Ascending aorta (tissue), 2 donors: ENCODE measurements around the gene RIMBP2. TPM values are rescaled to one million over a fixed set of nuclear protein-coding genes. Genes with fewer than 3 reads are reported as not detected.

Experiments used
- DNase-seq, 2 donors: peaks; one replicate each; pipeline ENCODE4 v3.0.0-alpha.2; 2019; ENCODE audit warnings: low spot score in 2 of 2
- H3K27ac ChIP-seq, 2 donors: fragments of 200-600 bp; sonication (generic); one replicate each; pipeline ENCODE4 v1.5.1; 2016 to 2017; ENCODE audit warnings: mild to moderate bottlenecking in 1 of 2
- H3K27me3 ChIP-seq: fragments of 200-600 bp; sonication (generic); one replicate; pipeline ENCODE4 v1.5.1; 2017
- H3K36me3 ChIP-seq, 2 donors: fragments of 200-600 bp; sonication (generic); one replicate each; pipeline ENCODE4 v1.5.1; 2016
- H3K4me1 ChIP-seq, 2 donors: fragments of 200-600 bp; sonication (generic); one replicate each; pipeline ENCODE4 v1.5.1; 2016 to 2017; ENCODE audit warnings: mild to moderate bottlenecking in 1 of 2
- H3K4me3 ChIP-seq, 2 donors: fragments of 200-600 bp; sonication (generic); one replicate each; pipeline ENCODE4 v1.5.1; 2016 to 2017; ENCODE audit warnings: mild to moderate bottlenecking in 1 of 2
- H3K9me3 ChIP-seq, 2 donors: fragments of 200-600 bp; sonication (generic); one replicate each; pipeline ENCODE4 v1.5.1; 2016
- CTCF ChIP-seq, 3 experiments: fragments of 200-600 bp in 2 of 3; fragments of 450-650 bp in 1 of 3; sonication (generic) in 2 of 3; IDR thresholded peaks; one replicate each; pipeline ENCODE4 v1.5.1; 2016 to 2019; ENCODE audit warnings: antibody characterized with exemption in 3 of 3, mild to moderate bottlenecking in 1 of 3, moderate library complexity in 1 of 3
- intact Hi-C: fragments of 100-400 bp; cut with DNase I; formaldehyde crosslinking; loops from one replicate; pipeline ENCODE4 v1.15.1; 2023
- total RNA-seq: library from RNA; depleted of rRNA; stranded (reverse); fragments of >200 nt; gene quantifications from one replicate; pipeline ENCODE4 v1.1.0, GENCODE V29; 2016

RIMBP2 gene
- total RNA-seq, 1 donor from 2014 or later: not detected

DNA sequence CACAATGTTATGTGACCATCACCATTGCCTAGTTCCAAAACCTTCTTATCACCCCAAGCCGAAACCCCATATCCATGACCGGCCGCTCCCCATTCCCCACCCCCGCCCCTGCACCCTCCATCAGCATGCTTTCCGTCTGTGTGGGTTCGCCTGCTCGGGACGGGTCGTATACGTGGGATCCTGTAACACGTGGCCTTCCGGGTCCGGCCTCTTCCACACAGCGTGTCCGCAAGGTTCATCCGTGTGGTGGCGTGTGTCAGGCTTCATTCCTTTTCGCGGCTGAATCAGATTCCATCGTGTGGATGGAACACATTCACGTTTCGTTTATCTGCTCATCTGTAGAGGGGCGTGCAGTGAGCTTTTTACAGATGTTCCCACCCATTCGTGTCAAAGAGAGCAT is 41.4 kb downstream of the RIMBP2 start:
- DNase-seq: no peak
- H3K27ac ChIP-seq: no peak overlapping the region
- no peak overlapping the region for H3K4me3 ChIP-seq
- intact Hi-C loops: no loop called here
- no peaks in the 10 kb centered on the region for H3K36me3 ChIP-seq
- no peaks in the 10 kb centered on the region for H3K27me3 ChIP-seq
- no peaks in the 10 kb centered on the region for H3K4me1 ChIP-seq
- no peak for TF ChIP-seq CTCF (IDR thresholded peaks at IDR 0.05)
- no peaks in the 10 kb centered on the region for H3K9me3 ChIP-seq

GRCh38 chr12:130673036-130673705 is 42.9 kb downstream of the RIMBP2 start:
- Histone ChIP-seq H3K9me3 (no peaks in the 10 kb centered on the region), H3K4me1 (no peaks in the 10 kb centered on the region), H3K27ac (no peak overlapping the region), H3K27me3 (no peaks in the 10 kb centered on the region), H3K36me3 (no peaks in the 10 kb centered on the region), H3K4me3 (no peak overlapping the region)
- DNase-seq: no peak
- no peak for TF ChIP-seq CTCF (IDR thresholded peaks at IDR 0.05)
- intact Hi-C loops: no loop called here

DNA sequence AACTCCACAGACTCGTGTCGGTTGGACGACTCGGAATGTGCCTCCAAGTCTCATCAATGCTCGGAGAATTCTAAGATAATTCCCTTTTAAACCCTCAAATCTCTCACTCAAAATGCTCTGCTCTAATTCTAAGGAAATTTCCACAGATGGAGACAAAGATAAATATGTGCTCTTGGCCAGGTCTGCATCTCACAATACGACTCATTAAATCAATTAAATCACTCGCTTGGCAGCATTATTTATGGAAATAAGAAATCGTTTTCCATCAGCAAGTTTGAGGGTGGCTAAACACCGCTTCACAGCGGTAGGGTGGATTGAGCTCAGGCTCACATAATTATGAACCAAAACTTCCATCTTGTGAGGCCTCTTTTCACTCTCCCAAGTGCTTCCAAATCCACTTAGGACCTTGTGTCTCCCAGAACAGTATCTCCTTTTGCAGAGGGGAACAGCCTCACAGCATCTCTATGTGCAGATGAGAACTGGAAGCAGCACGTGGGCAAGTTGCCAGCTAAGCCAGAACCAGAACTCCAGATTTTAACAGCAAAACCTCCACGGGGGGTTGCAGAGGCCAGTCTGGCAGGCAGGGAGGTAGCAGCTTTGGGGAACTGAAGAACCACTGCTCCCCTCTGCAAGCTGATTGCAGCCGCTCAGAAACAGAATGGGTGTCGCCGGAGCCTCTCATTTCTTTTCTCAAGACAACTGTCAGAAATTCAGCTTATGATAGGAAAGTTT is 43.8 kb downstream of the RIMBP2 start:
- Histone ChIP-seq H3K4me3 (no peak overlapping the region), H3K27me3 (no peaks in the 10 kb centered on the region), H3K36me3 (no peaks in the 10 kb centered on the region), H3K4me1 (no peaks in the 10 kb centered on the region), H3K9me3 (no peaks in the 10 kb centered on the region), H3K27ac (no peak overlapping the region)
- DNase-seq: no peak
- intact Hi-C loops: no loop called here
- TF ChIP-seq CTCF (IDR thresholded peaks at IDR 0.05): no peak

DNA sequence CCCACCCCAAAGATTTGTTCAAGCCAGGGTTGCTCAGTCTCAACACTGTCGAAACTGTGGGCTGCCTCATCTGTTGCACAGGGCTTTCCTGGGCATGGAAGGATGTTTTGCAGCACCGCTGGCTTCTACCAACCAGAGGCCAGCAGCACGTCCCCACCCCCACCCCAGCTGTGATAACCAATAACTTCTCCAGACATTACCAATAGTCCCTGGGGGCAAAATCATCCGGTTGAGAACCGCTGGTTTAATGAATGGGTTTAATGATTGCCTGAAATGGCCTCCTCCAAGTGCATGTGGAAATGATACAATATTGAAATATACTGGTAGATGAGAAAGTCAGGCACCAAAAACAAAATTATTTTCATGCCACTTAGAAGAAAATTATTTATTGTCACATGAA is 44.5 kb downstream of the RIMBP2 start:
- intact Hi-C loops: no loop called here
- H3K4me3 ChIP-seq: no peak overlapping the region
- no peak for DNase-seq

GRCh38 chr12:130669797-130670196 is 46.3 kb downstream of the RIMBP2 start:
- Histone ChIP-seq H3K4me1 (no peaks in the 10 kb centered on the region), H3K9me3 (no peaks in the 10 kb centered on the region), H3K27me3 (no peaks in the 10 kb centered on the region), H3K27ac (no peak overlapping the region), H3K36me3 (no peaks in the 10 kb centered on the region), H3K4me3 (no peak overlapping the region)
- no peak for TF ChIP-seq CTCF (IDR thresholded peaks at IDR 0.05)
- intact Hi-C loops: no loop called here
- no peak for DNase-seq

More for the DNA sequence above, 44.5 kb downstream of the RIMBP2 start:
- Histone ChIP-seq H3K27me3 (no peaks in the 10 kb centered on the region), H3K4me1 (no peaks in the 10 kb centered on the region), H3K36me3 (no peaks in the 10 kb centered on the region), H3K27ac (no peak overlapping the region), H3K9me3 (no peaks in the 10 kb centered on the region)
- TF ChIP-seq CTCF (IDR thresholded peaks at IDR 0.05): no peak
